HepG2 (cell line): ENCODE measurements around the gene ALDH3B2. TPM values are rescaled to one million over a fixed set of nuclear protein-coding genes. Genes with fewer than 3 reads are reported as not detected.

Experiments used
- AKNA ChIP-seq: sonication (generic); formaldehyde crosslinking; IDR thresholded peaks from 2 replicates; pipeline ENCODE4 v1.4.0; 2020; ENCODE audit warnings: missing genetic modification reagents, borderline replicate concordance
- GATAD2A ChIP-seq: IDR thresholded peaks from 2 replicates; pipeline ENCODE4 v1.6.1; 2016
- HCFC1 ChIP-seq: fragments of 150-350 bp; IDR thresholded peaks from 2 replicates; pipeline ENCODE4 v1.6.1; 2014; ENCODE audit warnings: low read depth, low read length
- HNRNPH1 ChIP-seq: fragments of 200-400 bp; formaldehyde crosslinking; optimal IDR thresholded peaks from 2 replicates; pipeline ENCODE3; 2017; ENCODE audit warnings: mild to moderate bottlenecking, low read depth, low read length
- KDM6A ChIP-seq: IDR thresholded peaks from 2 replicates; pipeline ENCODE4 v1.6.1; 2016; ENCODE audit warnings: low read depth
- NFAT5 ChIP-seq: sonication (generic); formaldehyde crosslinking; IDR thresholded peaks from 2 replicates; pipeline ENCODE4 v1.4.0; 2020; ENCODE audit warnings: missing genetic modification reagents
- PCBP1 ChIP-seq: fragments of 200-400 bp; formaldehyde crosslinking; IDR thresholded peaks from 2 replicates; pipeline ENCODE4 v1.6.1; 2017; ENCODE audit warnings: mild to moderate bottlenecking, low read depth, low read length, borderline replicate concordance
- RBM39 ChIP-seq: fragments of 200-400 bp; formaldehyde crosslinking; IDR thresholded peaks from one replicate; pipeline ENCODE4 v1.6.1; 2018; ENCODE audit warnings: antibody characterized with exemption, mild to moderate bottlenecking, low read depth, low read length; ENCODE audit not compliant: poor library complexity, severe bottlenecking
- SMARCE1 ChIP-seq: fragments of 450-650 bp; IDR thresholded peaks from 2 replicates; pipeline ENCODE4 v1.6.1; 2017; ENCODE audit warnings: borderline replicate concordance
- ZFP62 ChIP-seq: sonication (generic); formaldehyde crosslinking; IDR thresholded peaks from 2 replicates; pipeline ENCODE4 v1.4.0; 2020; ENCODE audit warnings: missing genetic modification reagents
- ZMAT5 ChIP-seq: sonication (generic); formaldehyde crosslinking; IDR thresholded peaks from 2 replicates; pipeline ENCODE4 v1.5.0; 2020; ENCODE audit warnings: mild to moderate bottlenecking, low read depth, missing genetic modification reagents, borderline replicate concordance
- ZMYM2 ChIP-seq: sonication (generic); formaldehyde crosslinking; IDR thresholded peaks from 2 replicates; pipeline ENCODE4 v1.8.0; 2022; ENCODE audit warnings: mild to moderate bottlenecking, missing genetic modification reagents
- ZNF205 ChIP-seq: IDR thresholded peaks from 2 replicates; pipeline ENCODE4 v1.6.1; 2018; ENCODE audit warnings: missing biosample characterization, missing genetic modification reagents
- ZNF234 ChIP-seq: sonication (generic); formaldehyde crosslinking; conservative IDR thresholded peaks from 2 replicates; pipeline ENCODE4 v1.5.1; 2020; ENCODE audit warnings: mild to moderate bottlenecking, missing genetic modification reagents
- ZNF276 ChIP-seq: sonication (generic); formaldehyde crosslinking; IDR thresholded peaks from 2 replicates; pipeline ENCODE4 v1.4.0; 2020; ENCODE audit warnings: mild to moderate bottlenecking, low read depth, missing genetic modification reagents
- ZNF629 ChIP-seq: sonication (generic); formaldehyde crosslinking; conservative IDR thresholded peaks from 2 replicates; pipeline ENCODE4 v1.5.0; 2020; ENCODE audit warnings: missing genetic modification reagents
- ZNF746 ChIP-seq: sonication (generic); formaldehyde crosslinking; IDR thresholded peaks from 2 replicates; pipeline ENCODE4 v1.8.0; 2022; ENCODE audit warnings: mild to moderate bottlenecking, missing genetic modification reagents
- polyA plus RNA-seq, 8 experiments: library from polyadenylated mRNA; depleted of rRNA in 3 of 8; stranded (reverse) in 7 of 8; unstranded in 1 of 8; fragments of >200 nt; fragmentation: Illumina TruSeq in 4 of 8; extraction: Trizol in 4 of 8; gene quantifications; 2 replicates each; pipeline versions ENCODE4 v1.2.1 to v1.2.3, GENCODE V29; 2011 to 2016; ENCODE audit warnings: low read depth in 4 of 8, missing spikeins in 1 of 8, mixed read lengths in 1 of 8; ENCODE audit not compliant: insufficient read depth in 1 of 8
- total RNA-seq, 5 experiments: library from RNA; depleted of rRNA; stranded (reverse); fragments of >200 nt; fragmentation: Illumina TruSeq; extraction: Trizol; gene quantifications; 2 replicates each; pipeline ENCODE4 v1.2.3, GENCODE V29; 2016; ENCODE audit warnings: low read depth in 1 of 5

The ALDH3B2 gene
- total and polyA plus RNA-seq, 2 of the 13 experiments (the other 11 are each of a cell fraction or from before 2014, with no cell fraction given): not detected

- TF ChIP-seq NFAT5 (CRISPR knock-in tag) (no peak), ZNF205 (CRISPR knock-in tag) (0 out of 2 replicates have a peak, but pooled peaks have one; percentile 20), ZNF276 (CRISPR knock-in tag) (no peak), PCBP1 (no peak), KDM6A (peak; percentile 45), ZNF234 (CRISPR knock-in tag) (no peak), ZNF746 (CRISPR knock-in tag) (peak; percentile 68; the same call in 1 of the 2 replicates), RBM39 (no peak), ZNF629 (CRISPR knock-in tag) (peak; percentile 100), HNRNPH1 (no peak), ZMYM2 (CRISPR knock-in tag) (peak; percentile 93), SMARCE1 (no peak), ZFP62 (CRISPR knock-in tag) (no peak), GATAD2A (CRISPR knock-in tag) (0 out of 2 replicates have a peak, but pooled peaks have one; percentile 64), ZMAT5 (no peak), HCFC1 (no peak), AKNA (CRISPR knock-in tag) (no peak)
These were observed 42.0 kb downstream of the ALDH3B2 start (continued) for GRCh38 chr11:67632175-67632981.
